GM12878 (cell line): ENCODE measurements around the gene ELP6. TPM values are rescaled to one million over a fixed set of nuclear protein-coding genes. Genes with fewer than 3 reads are reported as not detected.

Experiments used
- ASH2L ChIP-seq: fragments of 300-600, 200-600 bp; sonication (generic); IDR thresholded peaks from 2 replicates; pipeline ENCODE4 v1.6.1; 2017; ENCODE audit warnings: low read depth, mild to moderate bottlenecking, borderline replicate concordance
- CUX1 ChIP-seq: IDR thresholded peaks from 2 replicates; pipeline ENCODE4 v1.6.1; 2012; ENCODE audit warnings: improper control_type of control experiment, low read depth, low read length; ENCODE audit not compliant: insufficient replicate concordance
- DPF2 ChIP-seq: fragments of 450-650 bp; IDR thresholded peaks from 2 replicates; pipeline ENCODE4 v1.6.1; 2017; ENCODE audit warnings: mild to moderate bottlenecking
- EGR1 ChIP-seq, 2 experiments: IDR thresholded peaks; 1 replicate in 1 of 2; 2 replicates in 1 of 2; pipeline ENCODE4 v1.6.1; 2011 to 2012; ENCODE audit warnings: low read depth in 2 of 2, low read length in 2 of 2, borderline replicate concordance in 1 of 2, mild to moderate bottlenecking in 1 of 2, moderate library complexity in 1 of 2
- KAT2A ChIP-seq: conservative IDR thresholded peaks from 2 replicates; pipeline ENCODE4 v1.6.1; 2011; ENCODE audit warnings: low read depth, low read length; ENCODE audit not compliant: control insufficient read depth
- MYC ChIP-seq: IDR thresholded peaks from 2 replicates; pipeline ENCODE4 v1.6.1; 2011; ENCODE audit warnings: mild to moderate bottlenecking, low read length, moderate library complexity, inconsistent platforms; ENCODE audit not compliant: insufficient read depth, insufficient replicate concordance, insufficient read length, severe bottlenecking
- PAX8 ChIP-seq: fragments of 450-650 bp; IDR thresholded peaks from 2 replicates; pipeline ENCODE4 v1.6.1; 2017; ENCODE audit warnings: mild to moderate bottlenecking, moderate library complexity
- POLR2A ChIP-seq: IDR thresholded peaks from 2 replicates; pipeline ENCODE4 v1.6.1; 2011; ENCODE audit warnings: low read depth, mild to moderate bottlenecking, low read length
- POLR2AphosphoS5 ChIP-seq: IDR thresholded peaks from 2 replicates; pipeline ENCODE4 v1.6.1; 2011; ENCODE audit warnings: mild to moderate bottlenecking, low read length, inconsistent platforms
- SIN3A ChIP-seq: IDR thresholded peaks from 2 replicates; pipeline ENCODE4 v1.6.1; 2012; ENCODE audit warnings: low read depth, low read length, improper control_type of control experiment
- SMAD5 ChIP-seq: IDR thresholded peaks from 2 replicates; pipeline ENCODE4 v1.6.1; 2016; ENCODE audit warnings: antibody characterized with exemption, low read depth
- YY1 ChIP-seq: IDR thresholded peaks from 2 replicates; pipeline ENCODE4 v1.6.1; 2011; ENCODE audit warnings: low read depth, mild to moderate bottlenecking, low read length
- ZBTB40 ChIP-seq: fragments of 450-650 bp; IDR thresholded peaks from 2 replicates; pipeline ENCODE4 v1.6.1; 2016; ENCODE audit warnings: mild to moderate bottlenecking, moderate library complexity, borderline replicate concordance
- polyA plus RNA-seq, 11 experiments: library from polyadenylated mRNA; depleted of rRNA in 4 of 11; unstranded in 6 of 11; stranded (reverse) in 5 of 11; fragments of >200 nt; fragmentation: Nextera tagmentation in 4 of 11; fragmentation: Illumina TruSeq in 1 of 11; extraction: Ambion mirVana in 4 of 11; extraction: Trizol in 1 of 11; gene quantifications; 1 replicate in 1 of 11; 2 replicates in 10 of 11; pipeline versions ENCODE4 v1.2.1 to v1.2.3, GENCODE V29; 2011 to 2016; ENCODE audit warnings: inconsistent platforms in 2 of 11, missing spikeins in 2 of 11, low read depth in 1 of 11
- total RNA-seq, 4 experiments: library from RNA; depleted of rRNA in 3 of 4; stranded (reverse); fragments of >200 nt in 3 of 4; fragmentation: Illumina TruSeq in 1 of 4; extraction: Trizol in 1 of 4; gene quantifications; 2 replicates each; pipeline versions ENCODE4 v1.2.1 to v1.2.3, GENCODE V29; 2013 to 2021
- TF ChIP-seq, protein P1 (sequence below): fragments of 450-650 bp; IDR thresholded peaks from 2 replicates; pipeline ENCODE4 v1.6.1; 2017; ENCODE audit warnings: mild to moderate bottlenecking, moderate library complexity

The ELP6 gene
- total and polyA plus RNA-seq, 10 of the 15 experiments (the other 5 are each of a cell fraction or from before 2014, with no cell fraction given), result 39.5 to 83.3 (median 50.2) TPM

GRCh38 chr3:47475570-47476329, 37.8 kb downstream of the ELP6 start, which contains the start of gene SCAP (continued):
- TF ChIP-seq POLR2AphosphoS5, result 0 out of 2 replicates have a peak, but pooled peaks have one; percentile 26
- TF ChIP-seq PAX8, result no peak
- TF ChIP-seq CUX1, result no peak
- TF ChIP-seq, protein P1, sequence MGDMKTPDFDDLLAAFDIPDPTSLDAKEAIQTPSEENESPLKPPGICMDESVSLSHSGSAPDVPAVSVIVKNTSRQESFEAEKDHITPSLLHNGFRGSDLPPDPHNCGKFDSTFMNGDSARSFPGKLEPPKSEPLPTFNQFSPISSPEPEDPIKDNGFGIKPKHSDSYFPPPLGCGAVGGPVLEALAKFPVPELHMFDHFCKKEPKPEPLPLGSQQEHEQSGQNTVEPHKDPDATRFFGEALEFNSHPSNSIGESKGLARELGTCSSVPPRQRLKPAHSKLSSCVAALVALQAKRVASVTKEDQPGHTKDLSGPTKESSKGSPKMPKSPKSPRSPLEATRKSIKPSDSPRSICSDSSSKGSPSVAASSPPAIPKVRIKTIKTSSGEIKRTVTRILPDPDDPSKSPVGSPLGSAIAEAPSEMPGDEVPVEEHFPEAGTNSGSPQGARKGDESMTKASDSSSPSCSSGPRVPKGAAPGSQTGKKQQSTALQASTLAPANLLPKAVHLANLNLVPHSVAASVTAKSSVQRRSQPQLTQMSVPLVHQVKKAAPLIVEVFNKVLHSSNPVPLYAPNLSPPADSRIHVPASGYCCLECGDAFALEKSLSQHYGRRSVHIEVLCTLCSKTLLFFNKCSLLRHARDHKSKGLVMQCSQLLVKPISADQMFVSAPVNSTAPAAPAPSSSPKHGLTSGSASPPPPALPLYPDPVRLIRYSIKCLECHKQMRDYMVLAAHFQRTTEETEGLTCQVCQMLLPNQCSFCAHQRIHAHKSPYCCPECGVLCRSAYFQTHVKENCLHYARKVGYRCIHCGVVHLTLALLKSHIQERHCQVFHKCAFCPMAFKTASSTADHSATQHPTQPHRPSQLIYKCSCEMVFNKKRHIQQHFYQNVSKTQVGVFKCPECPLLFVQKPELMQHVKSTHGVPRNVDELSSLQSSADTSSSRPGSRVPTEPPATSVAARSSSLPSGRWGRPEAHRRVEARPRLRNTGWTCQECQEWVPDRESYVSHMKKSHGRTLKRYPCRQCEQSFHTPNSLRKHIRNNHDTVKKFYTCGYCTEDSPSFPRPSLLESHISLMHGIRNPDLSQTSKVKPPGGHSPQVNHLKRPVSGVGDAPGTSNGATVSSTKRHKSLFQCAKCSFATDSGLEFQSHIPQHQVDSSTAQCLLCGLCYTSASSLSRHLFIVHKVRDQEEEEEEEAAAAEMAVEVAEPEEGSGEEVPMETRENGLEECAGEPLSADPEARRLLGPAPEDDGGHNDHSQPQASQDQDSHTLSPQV, result 0 out of 2 replicates have a peak, but pooled peaks have one; percentile 29
- no peak for TF ChIP-seq KAT2A
- peak; percentile 41; the same call in 1 of the 2 replicates for TF ChIP-seq ZBTB40
- TF ChIP-seq YY1, result peak; percentile 93
- TF ChIP-seq MYC, result peak; percentile 82
- TF ChIP-seq ASH2L, result no peak; the same call in 1 of the 2 replicates
- TF ChIP-seq EGR1 (IDR thresholded peaks at IDR 0.05; ENCODE audit: borderline replicate concordance in 1 of 2, low read depth in 2 of 2, low read length in 2 of 2), result peak; percentile 54 to 76; a peak in 2 of 3 replicates
- no peak for TF ChIP-seq SMAD5
- peak; percentile 92 for TF ChIP-seq DPF2
- peak; percentile 77; the same call in 1 of the 2 replicates for TF ChIP-seq SIN3A
- peak; percentile 75 for TF ChIP-seq POLR2A
